HG03159 (cell line): ENCODE measurements around the gene GPR78.

ENCODE experiments used
- ATAC-seq: cut with Tn5 transposase; IDR thresholded peaks from one replicate; pipeline ENCODE4 v1.9.1; 2021; ENCODE audit warnings: mild to moderate bottlenecking, moderate library complexity; ENCODE audit not compliant: unreplicated experiment

GPR78 gene

GRCh38 chr4:8585721-8586212 is 5.6 kb downstream of the GPR78 start:
- no peak for ATAC-seq

DNA sequence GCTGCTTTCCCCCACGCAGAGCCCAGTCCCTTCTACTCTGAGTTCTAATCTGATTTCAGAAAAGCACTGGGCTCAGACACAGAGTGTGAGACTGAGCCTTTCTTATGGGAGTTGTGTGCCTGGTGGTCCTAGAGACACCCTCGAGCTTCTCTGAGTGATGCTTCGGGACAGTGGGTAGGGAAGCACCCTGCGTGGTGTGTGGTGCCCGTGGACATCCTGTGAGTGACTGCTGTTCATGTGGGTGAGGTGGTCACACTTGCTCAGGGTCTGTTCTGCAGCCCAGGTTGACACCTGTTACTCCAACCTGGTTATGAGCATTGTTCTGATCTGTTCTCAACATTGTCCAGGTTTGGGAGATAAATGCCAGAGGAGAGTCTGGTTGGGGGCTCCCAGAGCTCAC is 6.1 kb downstream of the GPR78 start:
- no peak for ATAC-seq

GRCh38 chr4:8586671-8587468 is 6.7 kb downstream of the GPR78 start:
- ATAC-seq, result no peak

DNA sequence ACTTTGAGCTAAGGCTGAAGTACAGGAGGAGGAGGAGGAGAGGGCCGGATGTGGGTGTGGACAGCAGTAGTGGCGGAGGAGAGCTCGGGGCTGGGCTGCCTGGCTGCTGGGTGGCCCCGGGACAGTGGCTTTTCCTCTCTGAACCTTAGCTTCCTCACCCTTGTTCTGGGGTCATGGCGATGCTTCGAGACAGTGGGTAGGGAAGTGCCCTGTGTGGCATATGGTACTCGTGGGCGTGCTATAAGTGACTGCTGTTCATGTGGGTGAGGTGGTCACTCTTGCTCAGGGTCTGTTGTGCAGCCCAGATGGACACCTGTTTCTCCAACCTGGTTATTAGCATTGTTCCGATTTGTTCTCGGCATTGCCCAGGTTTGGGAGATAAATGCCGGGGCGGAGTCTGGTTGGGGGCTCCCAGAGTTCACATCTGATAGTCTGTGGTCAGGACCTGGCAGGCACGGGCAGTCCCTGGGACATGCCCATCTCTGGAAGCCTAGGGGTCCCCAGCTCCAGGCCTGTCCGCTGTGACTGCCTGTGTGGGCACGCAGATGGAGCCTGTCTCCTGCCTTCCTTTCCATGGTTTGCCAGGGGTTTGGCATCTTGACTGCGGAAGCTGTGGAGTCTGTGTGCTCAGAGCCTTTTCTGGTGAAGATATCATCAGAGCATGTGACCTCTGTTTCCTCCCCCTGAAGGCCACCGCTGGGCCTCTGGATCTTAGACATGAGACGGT is 7.4 kb downstream of the GPR78 start:
- ATAC-seq, result no peak

DNA sequence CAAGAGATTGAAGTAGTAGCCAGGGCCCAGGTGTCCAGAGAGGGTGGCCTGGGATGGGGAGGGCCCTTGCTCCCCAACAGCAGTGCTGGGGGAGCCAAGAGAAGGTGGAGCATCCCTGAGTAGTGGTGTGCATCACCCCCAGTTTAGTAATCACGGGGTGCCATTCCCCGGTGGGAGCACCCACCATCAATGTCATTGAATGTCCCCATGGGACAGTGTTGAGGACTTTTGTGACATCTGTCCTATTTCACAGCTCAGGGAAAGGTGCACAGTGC is 7.9 kb downstream of the GPR78 start:
- ATAC-seq, result no peak

DNA sequence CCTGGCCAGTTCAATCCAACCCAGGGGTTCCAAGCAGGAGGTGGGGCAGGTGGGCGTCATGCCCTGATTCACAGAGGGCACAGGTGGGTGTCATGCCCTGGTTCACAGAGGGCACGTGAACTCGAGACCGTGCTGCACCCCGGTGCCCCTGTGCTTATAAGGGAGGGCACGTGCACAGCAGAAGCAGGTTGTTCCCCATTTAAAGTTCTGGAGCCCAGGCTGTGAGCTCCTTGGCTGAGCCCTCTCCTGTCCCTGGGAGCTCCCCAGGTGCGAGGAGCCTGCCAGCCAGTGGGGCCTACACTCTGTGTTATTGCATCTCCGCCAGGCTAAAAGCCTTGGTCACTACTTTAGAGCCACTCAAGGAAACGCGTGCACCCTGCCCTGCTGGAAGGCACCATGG is 9.1 kb downstream of the GPR78 start:
- no peak for ATAC-seq

GRCh38 chr4:8589823-8590545 is 9.8 kb downstream of the GPR78 start:
- ATAC-seq, result no peak

GRCh38 chr4:8590546-8590880 is 10.3 kb downstream of the GPR78 start:
- no peak for ATAC-seq

GRCh38 chr4:8591114-8591513 is 10.9 kb downstream of the GPR78 start:
- ATAC-seq, result no peak

- no peak for ATAC-seq
These were observed 11.6 kb downstream of the GPR78 start for GRCh38 chr4:8591626-8592365.

- ATAC-seq, result no peak
These were observed 12.4 kb downstream of the GPR78 start, which contains the start of gene CPZ for GRCh38 chr4:8592366-8593263. CPZ (plus strand) TSS chr4:8592765; CDS start chr4:8592834, 69 bp downstream.

- ATAC-seq, result no peak
These were observed 13.3 kb downstream of the GPR78 start for GRCh38 chr4:8593264-8594096.

DNA sequence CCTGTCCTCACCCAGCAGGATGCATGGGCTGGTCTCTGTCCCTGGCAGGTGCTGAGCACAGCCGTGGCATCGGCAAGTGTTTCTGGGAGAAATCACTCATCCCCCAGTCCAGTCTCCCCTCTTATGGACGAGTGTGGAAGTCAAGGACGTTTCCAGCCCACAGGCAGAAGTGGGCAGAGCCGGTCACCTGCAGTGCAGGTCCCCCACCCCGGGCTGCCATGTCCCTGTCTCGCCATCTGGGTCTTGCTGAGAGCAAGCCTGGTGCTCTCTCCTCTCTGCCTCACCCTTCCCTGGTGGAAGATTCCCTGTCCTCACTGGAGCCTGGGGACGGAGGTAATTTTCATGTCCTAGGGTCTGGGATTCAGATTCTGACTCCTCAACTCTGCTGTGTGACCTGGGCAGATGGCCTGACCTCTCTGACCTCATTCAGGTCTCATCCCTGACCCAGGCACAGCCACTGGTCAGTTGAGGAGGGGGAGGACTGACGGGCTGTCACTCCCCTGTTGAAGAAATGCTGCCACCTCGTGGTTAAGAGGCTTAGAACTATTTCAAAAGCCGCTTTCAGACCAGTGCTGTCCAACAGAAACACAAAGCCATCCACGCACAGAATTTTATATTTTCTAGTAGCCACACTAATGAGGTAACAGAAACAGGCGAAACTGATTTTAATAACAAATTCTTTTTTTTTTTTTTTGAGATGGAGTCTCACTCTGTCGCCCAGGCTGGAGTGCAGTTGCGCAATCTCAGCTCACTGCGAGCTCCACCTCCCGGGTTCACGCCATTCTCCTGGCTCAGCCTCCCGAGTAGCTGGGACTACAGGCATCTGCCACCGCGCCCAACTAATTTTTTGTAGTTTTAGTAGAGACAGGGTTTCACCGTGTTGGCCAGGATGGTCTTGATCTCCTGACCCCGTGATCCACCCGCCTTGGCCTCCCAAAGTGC is 14.2 kb downstream of the GPR78 start:
- no peak for ATAC-seq

DNA sequence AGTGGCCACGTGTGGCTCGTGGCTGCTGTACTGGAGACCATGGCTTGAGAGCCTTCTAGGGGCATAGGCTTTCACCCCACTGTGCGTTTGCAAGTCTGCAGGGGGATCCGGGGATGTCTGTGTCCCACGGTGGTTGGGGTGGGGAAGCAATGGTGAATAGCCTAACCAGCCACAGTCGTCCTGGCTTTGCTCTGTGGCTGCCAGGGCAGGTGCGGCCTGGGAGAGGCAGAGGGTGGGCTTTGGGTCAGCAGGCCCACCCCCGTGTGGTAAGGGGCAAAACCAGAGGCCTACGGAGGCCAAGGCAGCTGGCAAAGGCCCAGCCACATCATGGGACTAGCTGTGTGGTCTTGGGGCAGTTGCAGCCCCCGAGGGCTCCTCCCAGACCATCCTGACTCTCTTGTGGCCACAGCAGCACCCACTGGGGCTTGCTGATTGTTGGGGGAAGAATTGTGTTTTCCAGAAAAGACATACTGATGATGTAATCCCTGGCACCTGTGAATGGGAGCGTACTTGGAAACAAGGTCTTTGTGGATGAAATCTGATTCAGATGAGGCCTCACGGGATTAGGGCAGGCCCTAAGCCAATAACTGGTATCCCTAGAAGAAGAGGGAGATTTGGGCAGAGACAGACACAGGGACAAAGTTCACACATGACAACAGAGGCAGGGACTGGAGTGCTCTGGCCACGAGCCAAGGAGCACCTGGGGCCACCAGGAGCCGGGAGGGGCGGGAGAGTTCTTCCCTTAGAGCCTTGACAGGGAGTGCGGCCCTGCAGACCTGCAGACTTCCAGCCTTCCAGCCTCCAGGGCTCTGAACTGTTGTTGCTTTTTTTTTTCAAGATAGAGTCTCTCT is 15.3 kb downstream of the GPR78 start:
- ATAC-seq, result no peak

DNA sequence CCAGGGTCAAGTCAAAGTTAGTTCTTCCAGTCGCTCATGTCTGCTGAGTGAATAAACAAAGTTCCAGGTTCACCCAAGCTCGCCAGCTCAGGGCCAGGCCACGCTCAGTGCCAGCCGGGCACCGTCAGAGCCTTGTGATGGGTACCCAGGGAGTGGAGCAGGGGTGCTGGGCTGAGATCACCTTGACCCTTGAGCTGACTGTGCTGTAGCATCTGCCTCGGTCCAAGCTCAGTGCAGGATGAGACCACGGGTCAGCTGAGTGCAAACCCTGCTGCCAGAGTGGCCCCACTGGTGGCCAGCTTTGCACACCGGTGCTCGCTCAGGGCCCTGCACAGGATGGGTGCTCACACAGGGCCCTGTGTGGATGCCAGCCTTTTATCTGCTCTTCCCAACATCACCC is 16.7 kb downstream of the GPR78 start:
- no peak for ATAC-seq

DNA sequence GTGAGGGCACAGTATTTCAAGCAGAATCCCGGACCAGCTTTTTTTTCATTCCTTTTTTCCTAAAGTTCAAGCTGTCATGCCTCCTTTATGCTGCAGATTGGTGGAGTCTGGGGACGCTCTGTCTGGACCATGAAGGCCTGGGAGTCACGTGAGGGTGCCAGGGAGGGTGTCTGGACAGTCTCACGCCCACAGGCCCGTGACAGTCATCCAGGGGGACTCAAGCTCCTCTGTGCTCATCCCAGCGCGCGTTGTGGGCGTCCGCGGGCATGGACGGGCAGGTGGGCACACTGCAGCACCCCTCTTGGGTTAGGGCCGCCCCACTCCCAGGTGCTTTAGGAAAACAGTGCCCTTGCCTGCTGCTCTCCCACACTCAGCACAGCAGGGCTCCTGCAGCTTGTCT is 17.1 kb downstream of the GPR78 start:
- no peak for ATAC-seq

- no peak for ATAC-seq
These were observed 17.6 kb downstream of the GPR78 start for GRCh38 chr4:8597791-8598190.
